ENCODE results near the gene ASB18. TPM values are rescaled to one million over a fixed set of nuclear protein-coding genes. Genes with fewer than 3 reads are reported as not detected.
A peak's percentile ranks its signal among the peaks of the same experiment; 100 is the strongest.

ASB18 gene
- total and polyA plus RNA-seq, 2 of the 13 experiments (the other 11 are each of a cell fraction or from before 2014, with no cell fraction given) = not detected

GRCh38 chr2:236167297-236168109, 96.7 kb downstream of the ASB18 start (continued):
- TF ChIP-seq SRSF1 (optimal IDR thresholded peaks at IDR 0.05; ENCODE audit: low read depth, low read length) (peak; percentile 57), ZNF547 (CRISPR knock-in tag; IDR thresholded peaks at IDR 0.05) (0 out of 2 replicates have a peak, but pooled peaks have one; percentile 20), ZBTB21 (CRISPR knock-in tag; IDR thresholded peaks at IDR 0.05) (no peak), ZSCAN20 (CRISPR knock-in tag; IDR thresholded peaks at IDR 0.05; ENCODE audit: borderline replicate concordance) (peak; percentile 70; the same call in 1 of the 2 replicates), CREBL2 (CRISPR knock-in tag; IDR thresholded peaks at IDR 0.05; ENCODE audit: borderline replicate concordance) (0 out of 2 replicates have a peak, but pooled peaks have one; percentile 21), SPEN (CRISPR knock-in tag; IDR thresholded peaks at IDR 0.05; ENCODE audit: low read depth) (peak; percentile 49; the same call in 1 of the 2 replicates), RARA (CRISPR knock-in tag; IDR thresholded peaks at IDR 0.05) (peak; percentile 50), ZNF740 (CRISPR knock-in tag; IDR thresholded peaks at IDR 0.05) (no peak), MYPOP (CRISPR knock-in tag; IDR thresholded peaks at IDR 0.05) (peak; percentile 76; the same call in 1 of the 2 replicates), ZNF354B (CRISPR knock-in tag; IDR thresholded peaks at IDR 0.05) (0 out of 2 replicates have a peak, but pooled peaks have one; percentile 38), ZNF331 (CRISPR knock-in tag; IDR thresholded peaks at IDR 0.05) (0 out of 2 replicates have a peak, but pooled peaks have one; percentile 20), KDM2A (CRISPR knock-in tag; IDR thresholded peaks at IDR 0.05; ENCODE audit: borderline replicate concordance, low read depth) (peak; percentile 85), ZNF687 (CRISPR knock-in tag; IDR thresholded peaks at IDR 0.05) (peak; percentile 77), ZNF746 (CRISPR knock-in tag; IDR thresholded peaks at IDR 0.05) (no peak), ZSCAN25 (CRISPR knock-in tag; IDR thresholded peaks at IDR 0.05) (peak; percentile 30; the same call in 1 of the 2 replicates), ZNF44 (CRISPR knock-in tag; IDR thresholded peaks at IDR 0.05) (no peak), KLF15 (CRISPR knock-in tag; IDR thresholded peaks at IDR 0.05; ENCODE audit: borderline replicate concordance) (no peak), RCOR2 (CRISPR knock-in tag; IDR thresholded peaks at IDR 0.05) (no peak), ZNF484 (CRISPR knock-in tag; IDR thresholded peaks at IDR 0.05; ENCODE audit: borderline replicate concordance, low read depth) (no peak), BCL6 (CRISPR knock-in tag; IDR thresholded peaks at IDR 0.05) (peak; percentile 73), HOMEZ (CRISPR knock-in tag; IDR thresholded peaks at IDR 0.05; ENCODE audit: low read depth) (no peak), WIZ (CRISPR knock-in tag; IDR thresholded peaks at IDR 0.05) (no peak)
